ENCODE results near the gene OR51B5. TPM values are rescaled to one million over a fixed set of nuclear protein-coding genes. Genes with fewer than 3 reads are reported as not detected.
A peak's percentile ranks its signal among the peaks of the same experiment; 100 is the strongest.

OR51B5 gene
- total and polyA plus RNA-seq, 2 of the 4 experiments (the other 2 are of a cell fraction), result 0.09 to 0.54 TPM

- intact Hi-C loops (cut with micrococcal nuclease), result no loop called here
- Histone ChIP-seq H3K79me1 (ENCODE audit: low read depth in 1 of 2, low read length in 2 of 2) (no peaks in the 10 kb centered on the region), H3K4me1 (ENCODE audit: control insufficient read depth, insufficient read depth, low read length) (peaks cover 7% of the 10 kb centered on the region; the same call in 1 of the 2 replicates), H3K56ac (ENCODE audit: extremely low read depth, insufficient read depth, low read length) (no peak overlapping the region; the same call in 1 of the 2 replicates), H3K9ac (ENCODE audit: low read depth, low read length) (peak overlapping the region; percentile 50; the same call in 1 of the 2 replicates), H4K5ac (ENCODE audit: low read depth, low read length) (peak overlapping the region; percentile 98; the same call in 1 of the 2 replicates), H3K9me1 (ENCODE audit: insufficient read depth, low read length) (no peaks in the 10 kb centered on the region; the same call in 1 of the 2 replicates), H3K23ac (ENCODE audit: low read depth, low read length) (0 out of 2 replicates have a peak overlapping the region, but pooled peaks have one; percentile 21), H4K91ac (ENCODE audit: insufficient read depth, low read depth, low read length) (peak overlapping the region; percentile 87), H2AK9ac (replicated peaks; ENCODE audit: low read depth, low read length, poor library complexity) (no peak overlapping the region), H4K8ac (ENCODE audit: low read depth in 2 of 2, low read length in 2 of 2) (peak overlapping the region; percentile 46 to 86; a peak in 3 of 4 replicates), H2BK15ac (ENCODE audit: low read depth, low read length) (peak overlapping the region; percentile 67; the same call in 1 of the 3 replicates), H3K36me3 (ENCODE audit: control insufficient read depth, insufficient read depth, low read length) (no peaks in the 10 kb centered on the region), H2BK5ac (ENCODE audit: low read depth, low read length, poor library complexity, severe bottlenecking) (peak overlapping the region; percentile 89), H2BK120ac (ENCODE audit: low read depth, low read length) (peak overlapping the region; percentile 86), H3K4ac (ENCODE audit: low read depth, low read length) (peak overlapping the region; percentile 66), H3K14ac (replicated peaks; ENCODE audit: low read depth, low read length) (peak overlapping the region; percentile 8; the same call in 1 of the 2 replicates), H3K18ac (ENCODE audit: low read depth, low read length) (peak overlapping the region; percentile 96; the same call in 1 of the 2 replicates), H3K9me3 (ENCODE audit: control insufficient read depth, insufficient read depth, low read length) (no peaks in the 10 kb centered on the region), H4K20me1 (ENCODE audit: insufficient read depth, low read length) (no peaks in the 10 kb centered on the region), H2AK5ac (ENCODE audit: low read depth, low read length) (0 out of 2 replicates have a peak overlapping the region, but pooled peaks have one; percentile 36), H3K27ac (ENCODE audit: insufficient read depth, low read length) (peak overlapping the region; percentile 41; the same call in 1 of the 2 replicates), H3K27me3 (ENCODE audit: control insufficient read depth, insufficient read depth, low read length) (no peaks in the 10 kb centered on the region), H2AFZ (replicated peaks; ENCODE audit: low read length, poor library complexity) (no peak overlapping the region), H2BK20ac (ENCODE audit: low read depth, low read length) (peak overlapping the region; percentile 82), H3K4me2 (ENCODE audit: low read depth, low read length) (no peak overlapping the region), H3K4me3 (ENCODE audit: insufficient read depth, low read depth, low read length) (no peak overlapping the region)
- no TSS peak for BruUV-seq (replicated peaks)
- in situ Hi-C loops (cut with MboI; ENCODE audit: low sequenced_read_pairs), result no loop called here
- ChIA-PET CTCF (interaction anchor here (0.6 kb wide), 1 partner anchor 67 kb away, joined by 3 read pairs; no protein-coding TSS in a partner anchor), POLR2A (ENCODE audit: unreplicated experiment) (no interaction called here)
- dilution Hi-C loops (cut with HindIII; ENCODE audit: low sequenced_read_pairs, unreplicated experiment), result no loop called here
- WGBS, 2 experiments (ENCODE audit: extremely low coverage in 2 of 2, insufficient read length in 1 of 2), result no CpG with 5 or more reads among the region's 1 CpG
- TF ChIP-seq RCOR1 (IDR thresholded peaks at IDR 0.05; ENCODE audit: insufficient replicate concordance, low read length), result no peak
- DNase-seq, result no peak
- no peak for ATAC-seq (ENCODE audit: low read depth)
Measured at GRCh38 chr11:5298451-5298850, 44.9 kb downstream of the OR51B5 start.
